ENCODE data around the gene ABCG1.

The ABCG1 gene

DNA sequence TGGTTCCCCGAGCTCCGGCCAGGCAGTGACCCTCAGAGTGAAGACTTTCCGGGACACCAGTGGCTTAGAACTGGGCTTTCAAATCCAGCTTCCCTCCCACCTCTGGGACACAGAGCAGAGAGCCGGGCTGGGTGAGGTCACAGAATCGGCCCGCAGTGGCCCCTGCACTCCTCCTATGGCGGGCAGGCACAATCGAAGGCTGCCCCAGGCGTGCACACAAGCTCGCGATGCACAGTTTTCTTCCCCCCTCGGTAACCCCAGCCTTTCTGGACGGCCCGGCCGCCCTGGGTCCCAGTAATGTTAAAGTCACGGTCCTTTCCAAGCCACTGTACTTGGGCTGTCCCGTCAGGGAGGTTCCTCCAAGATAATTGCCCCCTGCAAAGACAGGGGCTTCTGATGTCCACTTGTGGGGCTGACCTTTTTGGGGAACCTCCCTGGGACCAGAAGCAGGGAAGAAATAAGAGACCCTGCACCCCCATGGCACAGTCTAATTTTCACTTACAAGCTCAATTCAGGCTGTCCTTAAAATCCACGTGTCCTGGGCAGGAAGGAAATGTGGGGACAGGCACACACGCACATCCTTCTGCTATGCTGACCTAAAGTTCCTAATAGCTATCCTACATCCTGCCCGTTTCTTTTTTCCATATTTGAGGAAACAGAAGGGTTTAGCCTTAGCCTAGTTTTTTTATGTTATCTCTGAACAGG is 82.6 kb downstream of the ABCG1 start:
- peaks cover 80% of the 10 kb centered on the region for H3K4me1 Mint-ChIP-seq (ENCODE audit: low read depth)
- peaks cover 17% of the 10 kb centered on the region for H3K27me3 Mint-ChIP-seq
- intact Hi-C loops (cut with micrococcal nuclease) = no loop called here
- no peak overlapping the region for H3K4me3 Mint-ChIP-seq
- H3K9me3 Mint-ChIP-seq = no peaks in the 10 kb centered on the region
- H3K36me3 Mint-ChIP-seq (ENCODE audit: low read depth) = peaks cover 21% of the 10 kb centered on the region
- peak overlapping the region; percentile 67 for H3K27ac Mint-ChIP-seq

DNA sequence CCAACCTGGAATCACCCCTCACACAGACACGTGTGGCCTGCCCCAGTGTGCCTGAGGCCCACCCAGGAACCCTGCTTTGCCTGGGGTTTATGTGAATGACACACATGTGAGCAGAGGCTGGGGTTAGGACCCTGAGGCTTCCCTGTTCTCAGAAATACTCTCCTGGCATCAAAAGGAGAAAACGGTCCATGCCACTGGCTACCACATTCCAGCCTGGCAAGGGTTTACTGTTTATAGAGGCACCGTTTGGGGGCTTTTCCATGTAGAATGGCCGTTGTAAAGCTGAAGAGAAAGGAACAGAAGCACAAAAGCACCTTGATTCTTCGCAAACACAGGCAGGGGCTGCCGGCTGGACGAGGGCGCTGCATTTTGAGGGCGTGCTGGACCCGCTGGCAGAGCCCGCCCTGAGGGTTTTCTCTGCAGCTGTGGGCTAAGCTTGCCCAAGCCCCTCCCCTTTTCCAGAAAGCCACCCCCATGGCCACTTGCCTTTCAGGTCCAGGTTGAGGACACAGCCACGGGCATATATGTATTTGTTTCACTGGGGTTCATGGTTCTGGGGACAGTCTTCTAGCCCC is 83.2 kb downstream of the ABCG1 start:
- no peaks in the 10 kb centered on the region for H3K9me3 Mint-ChIP-seq
- H3K4me3 Mint-ChIP-seq = no peak overlapping the region
- peaks cover 80% of the 10 kb centered on the region for H3K4me1 Mint-ChIP-seq (ENCODE audit: low read depth)
- intact Hi-C loops (cut with micrococcal nuclease) = no loop called here
- peak overlapping the region; percentile 67 for H3K27ac Mint-ChIP-seq
- peaks cover 20% of the 10 kb centered on the region for H3K27me3 Mint-ChIP-seq
- peaks cover 16% of the 10 kb centered on the region for H3K36me3 Mint-ChIP-seq (ENCODE audit: low read depth)

DNA sequence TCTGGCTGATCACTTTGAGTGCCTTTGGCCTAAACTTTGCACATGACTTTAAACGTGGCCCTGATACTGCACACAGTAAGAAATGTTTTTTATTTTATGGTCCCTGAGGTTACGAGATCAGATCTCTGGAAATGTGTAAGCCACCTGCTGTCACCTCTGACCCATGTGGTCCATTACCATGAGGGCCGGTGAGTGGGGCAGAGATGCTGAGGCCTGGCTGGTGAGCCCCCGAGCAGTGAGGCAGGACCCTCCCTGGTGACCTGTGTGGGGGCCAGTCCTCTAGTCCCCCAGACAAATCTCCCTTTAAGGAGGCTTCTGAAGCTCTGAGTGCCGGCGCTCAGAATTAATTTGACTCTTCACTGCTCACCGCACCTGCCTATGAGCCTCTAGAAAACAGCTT is 83.9 kb downstream of the ABCG1 start:
- Mint-ChIP-seq H3K27ac (no peak overlapping the region), H3K36me3 (ENCODE audit: low read depth) (peaks cover 9% of the 10 kb centered on the region), H3K4me1 (ENCODE audit: low read depth) (peaks cover 81% of the 10 kb centered on the region), H3K27me3 (peaks cover 20% of the 10 kb centered on the region), H3K9me3 (no peaks in the 10 kb centered on the region), H3K4me3 (no peak overlapping the region)
- intact Hi-C loops (cut with micrococcal nuclease) = no loop called here

DNA sequence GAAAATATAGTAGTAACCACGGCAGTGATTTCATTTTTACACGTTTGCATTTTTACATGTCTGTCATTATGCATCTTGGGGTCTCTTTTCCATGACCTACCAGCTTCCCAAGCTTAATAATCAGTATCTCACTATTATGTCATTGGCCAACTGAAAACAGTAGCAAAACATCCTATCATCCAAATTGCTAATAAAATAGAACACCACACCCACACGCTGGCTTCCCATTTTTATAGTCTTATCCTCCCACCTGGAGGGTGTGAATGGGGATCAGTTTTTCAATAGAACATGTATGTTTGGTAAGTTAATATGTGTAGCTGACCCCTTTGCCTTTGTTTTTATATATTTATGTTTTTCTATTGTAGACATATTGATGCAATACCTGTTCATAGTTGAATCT is 84.5 kb downstream of the ABCG1 start:
- H3K4me1 Mint-ChIP-seq (ENCODE audit: low read depth) = peaks cover 84% of the 10 kb centered on the region
- no peak overlapping the region for H3K4me3 Mint-ChIP-seq
- intact Hi-C loops (cut with micrococcal nuclease) = no loop called here
- no peak overlapping the region for H3K27ac Mint-ChIP-seq
- H3K9me3 Mint-ChIP-seq = no peaks in the 10 kb centered on the region
- H3K36me3 Mint-ChIP-seq (ENCODE audit: low read depth) = peaks cover 3% of the 10 kb centered on the region
- H3K27me3 Mint-ChIP-seq = peaks cover 20% of the 10 kb centered on the region

DNA sequence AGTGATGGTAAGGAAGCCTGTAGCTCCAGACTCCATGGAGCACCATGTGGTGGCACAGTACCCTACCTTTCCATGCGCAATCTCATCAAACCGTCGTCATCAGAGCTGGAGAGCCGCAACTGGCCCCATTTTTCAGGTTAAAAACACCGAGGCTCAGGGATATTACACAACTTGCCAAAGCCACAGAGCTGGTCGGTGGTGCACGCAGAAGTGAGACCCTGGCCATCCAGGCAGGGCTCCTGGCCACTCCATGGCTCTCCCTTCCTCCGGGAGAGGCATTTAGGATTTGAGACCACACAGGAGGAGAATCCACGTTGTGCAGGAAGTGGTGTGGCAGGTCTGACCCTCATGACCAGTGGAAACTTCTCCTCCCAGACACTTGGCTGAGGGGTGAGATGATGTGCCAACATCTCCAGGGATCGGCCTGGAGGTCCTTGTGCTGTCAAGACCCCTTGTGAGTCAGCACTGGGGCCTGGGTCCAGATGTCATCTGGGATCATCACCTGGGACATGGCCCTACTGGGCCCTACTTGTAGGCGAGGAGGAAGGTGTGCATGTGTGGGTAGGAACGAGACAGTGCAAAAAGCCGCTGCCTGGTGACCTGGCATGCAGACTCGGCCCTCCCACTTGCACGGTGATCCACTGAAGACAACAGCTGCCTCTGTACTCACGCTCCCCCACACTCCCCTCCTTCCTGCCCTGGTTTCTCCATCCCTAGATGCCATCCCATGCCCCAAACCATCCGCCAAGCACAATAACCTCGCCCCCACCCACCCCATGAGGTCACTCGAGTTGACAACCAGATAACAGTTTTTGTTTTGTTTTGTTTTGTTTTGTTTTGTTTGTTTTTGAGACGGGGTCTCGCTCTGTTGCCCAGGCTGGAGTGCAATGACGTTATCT is 85.9 kb downstream of the ABCG1 start:
- Mint-ChIP-seq H3K36me3 (ENCODE audit: low read depth) (no peaks in the 10 kb centered on the region), H3K9me3 (no peaks in the 10 kb centered on the region), H3K27me3 (peaks cover 20% of the 10 kb centered on the region), H3K4me1 (ENCODE audit: low read depth) (peaks cover 84% of the 10 kb centered on the region), H3K27ac (no peak overlapping the region), H3K4me3 (no peak overlapping the region)
- intact Hi-C loops (cut with micrococcal nuclease) = no loop called here

DNA sequence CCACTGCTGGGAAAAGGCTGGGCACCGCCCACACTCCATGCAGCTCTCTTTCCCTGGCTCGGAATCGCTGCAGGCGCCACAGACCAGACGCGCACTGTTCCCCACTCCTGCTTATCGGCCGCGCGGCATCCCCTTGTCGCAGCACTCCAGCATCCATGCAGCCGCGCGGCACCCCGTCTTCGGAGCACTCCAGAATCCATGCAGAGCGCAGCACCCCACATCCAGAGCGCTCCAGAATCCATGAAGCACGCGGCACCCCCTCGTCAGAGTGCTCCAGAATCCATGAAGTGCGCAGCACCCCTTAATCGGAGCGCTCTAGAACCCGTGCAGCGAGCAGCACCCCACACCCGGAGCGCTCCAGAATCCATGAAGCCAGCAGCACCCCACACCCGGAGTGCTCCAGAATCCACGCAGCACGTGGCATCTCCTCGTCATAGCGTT is 86.8 kb downstream of the ABCG1 start:
- Mint-ChIP-seq H3K27me3 (peaks cover 26% of the 10 kb centered on the region), H3K4me1 (ENCODE audit: low read depth) (peaks cover 85% of the 10 kb centered on the region), H3K9me3 (no peaks in the 10 kb centered on the region), H3K36me3 (ENCODE audit: low read depth) (no peaks in the 10 kb centered on the region), H3K4me3 (no peak overlapping the region), H3K27ac (peak overlapping the region; percentile 3)
- intact Hi-C loops (cut with micrococcal nuclease) = no loop called here

DNA sequence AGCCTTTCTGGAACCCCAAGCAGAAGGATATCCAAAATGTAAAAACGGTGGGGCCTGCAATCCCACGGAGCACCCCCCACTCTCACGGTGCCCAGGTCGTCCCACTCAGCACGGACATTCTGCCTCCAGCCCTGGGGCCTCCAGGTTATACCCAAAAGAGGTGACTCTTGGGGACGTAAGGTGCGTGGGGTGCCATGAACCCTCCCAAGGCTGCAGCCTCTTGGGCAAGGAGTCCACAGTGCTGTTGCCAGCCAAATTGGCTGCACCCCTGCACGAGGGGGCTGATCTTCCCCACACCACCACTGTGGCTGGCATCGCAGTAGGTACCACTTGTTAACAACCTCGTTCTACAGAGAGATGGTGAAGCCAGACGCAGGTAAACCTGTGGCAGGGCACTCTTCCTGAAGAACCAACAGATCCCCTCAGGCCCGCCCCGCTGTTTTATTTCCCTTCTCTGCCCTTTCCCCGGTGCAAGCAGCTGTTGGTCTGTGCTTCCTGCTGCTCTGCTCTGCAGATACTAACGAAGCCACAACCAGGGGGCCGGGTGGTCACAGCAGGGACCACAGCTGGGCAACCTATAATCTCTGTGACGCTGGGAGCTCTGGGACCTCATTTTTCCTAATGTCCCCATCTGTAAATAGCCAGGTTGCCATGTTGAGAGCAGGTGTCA is 87.6 kb downstream of the ABCG1 start:
- peaks cover 26% of the 10 kb centered on the region for H3K27me3 Mint-ChIP-seq
- H3K36me3 Mint-ChIP-seq (ENCODE audit: low read depth) = no peaks in the 10 kb centered on the region
- no peak overlapping the region for H3K4me3 Mint-ChIP-seq
- intact Hi-C loops (cut with micrococcal nuclease) = no loop called here
- H3K27ac Mint-ChIP-seq = peak overlapping the region; percentile 28
- peaks cover 78% of the 10 kb centered on the region for H3K4me1 Mint-ChIP-seq (ENCODE audit: low read depth)
- no peaks in the 10 kb centered on the region for H3K9me3 Mint-ChIP-seq

DNA sequence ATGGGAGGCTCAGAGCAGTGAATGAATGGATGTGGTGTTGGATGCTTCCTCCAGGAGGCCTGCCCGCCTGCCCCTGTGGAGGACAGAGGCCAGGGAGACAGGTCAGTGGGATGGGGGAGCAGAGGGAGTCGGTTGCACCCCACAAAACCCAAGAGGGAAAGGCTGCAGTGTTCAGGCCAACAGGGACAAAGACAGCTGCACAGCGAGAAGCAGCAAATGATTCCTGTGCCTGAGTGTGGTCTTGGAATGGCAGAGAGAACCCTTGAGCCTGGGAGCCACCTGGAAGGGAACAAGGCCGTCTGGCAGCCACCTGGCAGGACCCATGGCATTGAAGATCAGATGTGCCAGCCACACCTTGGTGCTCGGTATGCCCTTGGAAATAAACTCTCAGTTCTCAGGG is 88.2 kb downstream of the ABCG1 start:
- peaks cover 72% of the 10 kb centered on the region for H3K4me1 Mint-ChIP-seq (ENCODE audit: low read depth)
- intact Hi-C loops (cut with micrococcal nuclease) = no loop called here
- no peak overlapping the region for H3K4me3 Mint-ChIP-seq
- H3K27ac Mint-ChIP-seq = peak overlapping the region; percentile 28
- peaks cover 26% of the 10 kb centered on the region for H3K27me3 Mint-ChIP-seq
- H3K9me3 Mint-ChIP-seq = no peaks in the 10 kb centered on the region
- H3K36me3 Mint-ChIP-seq (ENCODE audit: low read depth) = no peaks in the 10 kb centered on the region

DNA sequence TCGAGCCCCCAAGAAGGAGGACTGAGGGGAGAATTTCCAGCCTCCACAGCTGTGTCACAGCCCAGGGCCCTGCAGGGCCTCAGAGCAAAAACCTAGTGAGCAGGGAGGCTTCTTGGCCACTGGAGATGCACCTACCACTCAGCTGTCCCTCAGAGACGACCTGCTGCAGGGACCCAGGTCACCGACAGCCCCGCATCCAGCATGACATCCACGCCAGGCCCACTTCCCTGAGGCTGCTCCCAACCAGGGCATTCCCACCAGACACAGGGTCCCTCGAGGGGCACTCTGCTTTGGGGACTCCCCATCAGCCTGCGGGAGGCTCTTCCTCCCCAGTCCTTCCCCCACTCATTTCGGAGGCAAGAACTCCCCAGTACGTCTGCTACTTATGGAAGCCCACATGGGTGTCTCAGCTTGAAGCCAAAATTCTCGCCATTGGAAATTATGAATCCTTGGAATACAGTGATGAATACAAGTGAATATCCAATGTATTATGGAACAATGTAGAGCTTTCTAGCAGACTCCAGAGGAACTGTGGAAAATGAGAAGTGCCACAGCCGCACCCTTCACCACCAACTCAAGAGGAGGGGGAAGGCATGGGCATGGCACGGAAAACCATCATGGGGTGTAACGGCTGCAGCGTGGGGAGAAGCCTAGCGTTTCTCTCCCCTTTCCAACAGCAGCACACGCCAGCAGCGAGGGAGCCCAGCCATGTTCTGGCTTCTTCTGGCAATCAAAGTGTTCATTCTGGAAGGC is 89.4 kb downstream of the ABCG1 start:
- intact Hi-C loops (cut with micrococcal nuclease) = no loop called here
- Mint-ChIP-seq H3K27ac (peak overlapping the region; percentile 82), H3K4me1 (ENCODE audit: low read depth) (peaks cover 63% of the 10 kb centered on the region), H3K27me3 (peaks cover 28% of the 10 kb centered on the region), H3K9me3 (no peaks in the 10 kb centered on the region), H3K36me3 (ENCODE audit: low read depth) (no peaks in the 10 kb centered on the region), H3K4me3 (peak overlapping the region; percentile 37)

DNA sequence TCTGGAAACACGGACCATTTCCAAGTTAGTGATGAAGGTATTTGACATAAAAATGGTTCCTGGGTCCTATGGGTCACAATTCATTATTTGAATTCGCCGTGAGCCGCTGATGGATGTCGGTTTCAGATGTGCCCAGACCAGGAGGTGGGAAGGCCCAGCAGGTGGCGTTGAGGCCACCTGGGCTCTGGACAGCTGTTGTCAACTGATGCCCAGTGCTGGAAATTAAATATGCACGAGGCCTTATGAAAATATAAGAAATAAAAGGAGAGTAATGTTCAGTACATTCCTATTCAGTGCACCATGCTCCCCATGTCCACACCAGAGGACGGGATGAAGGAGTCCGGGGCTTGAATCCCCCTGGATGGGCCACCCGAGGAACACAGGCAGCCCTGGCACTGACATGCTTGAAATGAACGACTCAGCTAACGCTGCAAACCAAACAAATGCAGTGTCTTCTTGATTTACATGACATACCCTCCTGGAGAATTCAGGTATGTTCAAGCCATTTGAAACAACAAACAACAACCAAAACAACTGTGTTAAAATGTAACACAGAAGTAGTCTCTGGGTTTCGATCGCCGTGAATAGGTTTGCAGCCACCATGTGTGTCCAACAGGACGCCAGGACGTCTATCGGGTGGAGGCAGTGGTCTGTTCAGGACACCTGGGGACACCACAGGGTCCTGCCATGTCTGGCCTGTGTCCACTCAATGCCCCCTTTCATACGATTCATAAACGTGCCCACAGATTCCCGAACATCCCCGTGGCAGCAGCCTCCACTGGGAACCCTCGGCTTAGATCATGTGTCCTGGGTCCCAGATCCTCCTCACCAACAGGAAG is 90.2 kb downstream of the ABCG1 start:
- peak overlapping the region; percentile 26 for H3K4me3 Mint-ChIP-seq
- peaks cover 60% of the 10 kb centered on the region for H3K4me1 Mint-ChIP-seq (ENCODE audit: low read depth)
- H3K27ac Mint-ChIP-seq = peak overlapping the region; percentile 82
- no peaks in the 10 kb centered on the region for H3K9me3 Mint-ChIP-seq
- H3K27me3 Mint-ChIP-seq = peaks cover 27% of the 10 kb centered on the region
- intact Hi-C loops (cut with micrococcal nuclease) = no loop called here
- H3K36me3 Mint-ChIP-seq (ENCODE audit: low read depth) = no peaks in the 10 kb centered on the region

DNA sequence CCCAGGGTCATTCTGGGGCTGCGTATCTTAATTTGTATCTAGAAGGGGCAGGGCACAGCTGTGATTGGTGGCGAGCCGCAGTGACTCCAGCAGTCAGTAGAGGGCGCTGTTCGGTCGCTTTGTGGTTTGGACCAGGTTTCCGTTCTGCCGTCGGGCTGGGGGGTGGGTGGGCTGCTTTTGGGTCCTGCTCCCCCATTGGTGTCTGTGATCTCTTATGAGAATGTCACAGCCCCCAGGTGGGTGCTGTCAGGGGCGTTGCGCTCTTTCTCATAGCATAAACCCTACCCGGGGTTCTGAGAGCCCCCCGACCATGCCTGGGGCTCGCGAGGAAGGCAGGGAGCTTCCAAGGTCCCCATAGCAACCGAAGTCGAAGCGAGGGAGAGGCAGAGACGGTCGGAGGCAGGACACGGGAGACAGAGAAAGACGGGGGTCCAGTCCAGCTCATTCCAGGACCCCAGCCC is 90.8 kb downstream of the ABCG1 start:
- Mint-ChIP-seq H3K4me3 (no peak overlapping the region), H3K27me3 (peaks cover 21% of the 10 kb centered on the region), H3K4me1 (ENCODE audit: low read depth) (peaks cover 54% of the 10 kb centered on the region), H3K27ac (peak overlapping the region; percentile 82), H3K36me3 (ENCODE audit: low read depth) (no peaks in the 10 kb centered on the region), H3K9me3 (no peaks in the 10 kb centered on the region)
- intact Hi-C loops (cut with micrococcal nuclease) = no loop called here

DNA sequence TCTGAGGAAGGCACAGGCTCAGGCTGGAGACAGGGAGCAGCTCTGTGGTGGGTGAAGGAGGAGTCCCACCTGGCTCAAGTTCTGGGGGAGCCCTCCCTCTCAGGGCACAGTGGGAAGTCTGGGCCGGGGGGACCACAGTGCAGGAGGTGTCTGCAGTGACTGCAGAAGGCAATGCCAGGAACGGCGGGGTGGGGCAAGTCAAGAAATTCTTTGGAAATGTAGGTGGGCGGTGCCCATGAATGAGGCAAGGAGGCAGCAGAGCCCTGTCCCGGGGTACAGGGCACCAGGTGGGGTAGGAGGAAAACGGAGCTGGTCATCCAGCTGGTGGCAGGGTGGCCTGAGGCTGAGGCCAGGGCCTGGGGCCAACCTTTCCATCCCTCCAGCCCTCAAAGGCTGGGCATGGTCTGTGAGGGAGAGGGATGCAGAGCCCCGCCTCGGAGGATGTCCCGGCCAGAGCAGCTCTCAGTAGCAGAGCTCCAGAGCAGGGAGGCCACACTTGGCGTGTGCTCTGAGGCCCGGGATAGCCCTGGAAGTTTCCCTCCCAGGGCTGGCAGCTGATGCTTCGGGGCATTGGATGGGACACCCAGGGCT is 91.6 kb downstream of the ABCG1 start:
- H3K4me3 Mint-ChIP-seq = no peak overlapping the region
- peak overlapping the region; percentile 57 for H3K27ac Mint-ChIP-seq

More for the DNA sequence above, 91.6 kb downstream of the ABCG1 start:
- Mint-ChIP-seq H3K27me3 (peaks cover 17% of the 10 kb centered on the region), H3K9me3 (no peaks in the 10 kb centered on the region), H3K4me1 (ENCODE audit: low read depth) (peaks cover 48% of the 10 kb centered on the region), H3K36me3 (ENCODE audit: low read depth) (no peaks in the 10 kb centered on the region)
- intact Hi-C loops (cut with micrococcal nuclease) = no loop called here

Measured in dendritic cell treated with granulocyte-macrophage colony-stimulating factor and Interleukin-4, amounts not matched to agents 40 ng/mL and 50 ng/mL, for 4 days (primary cell).